Measurements from ENCODE around the gene GAPDH.

The GAPDH gene

DNA sequence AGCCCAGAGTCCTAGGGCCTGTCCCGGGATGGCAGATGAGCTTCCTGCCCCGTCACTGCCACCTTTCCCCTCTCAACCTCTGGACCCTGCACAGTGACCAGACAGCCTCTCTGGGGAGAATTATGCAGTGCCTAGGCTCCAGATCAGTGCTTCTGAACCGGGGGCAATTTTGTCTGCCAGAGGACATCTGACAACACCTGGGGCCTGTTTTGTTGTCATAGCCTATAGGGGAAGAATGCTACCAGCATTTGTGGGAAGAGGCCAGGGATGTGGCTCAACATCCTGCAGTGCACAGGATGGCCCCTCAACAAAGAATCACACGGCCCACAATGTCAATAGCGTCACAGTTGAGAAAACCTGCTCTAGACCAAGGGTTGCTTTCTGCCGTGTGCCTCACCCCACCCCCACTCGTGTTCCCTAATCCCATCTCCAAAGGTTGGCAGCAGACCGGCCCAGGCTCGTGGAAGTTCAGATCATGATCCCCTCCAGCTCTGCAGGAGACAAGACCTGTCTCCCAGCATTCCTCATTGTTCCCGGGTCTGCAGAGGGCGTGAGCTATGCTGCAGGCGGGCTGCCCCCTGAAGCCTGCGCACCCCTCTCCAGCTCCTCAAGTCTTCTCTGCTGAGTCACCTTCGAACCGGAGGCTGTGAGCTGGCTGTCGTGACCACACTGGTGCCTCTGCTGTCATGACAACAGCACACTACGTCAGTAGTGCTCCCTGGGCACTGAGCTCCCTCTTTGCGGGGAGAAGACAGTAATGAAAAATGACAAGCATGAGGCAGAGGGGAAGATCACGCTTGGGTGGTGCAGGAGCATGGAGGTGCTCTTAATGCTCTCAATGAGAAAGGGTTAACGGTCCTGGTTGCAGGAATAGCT, 2.0 kb upstream of the GAPDH start:
- TF ChIP-seq CTCF (IDR thresholded peaks at IDR 0.05; ENCODE audit: insufficient read depth, low read length, missing control alignments) = no peak
- ChIA-PET POLR2A (interaction anchor here (0.6 to 1.7 kb wide), 15 partner anchors 9 to 159 kb away, joined by 3 to 21 read pairs (median 4); partner anchors contain the start of genes MRPL51, NOP2 and VAMP1), CTCF (interaction anchor here (1.0 to 2.5 kb wide), 6 partner anchors 21 to 108 kb away, joined by 3 to 15 read pairs (median 3); partner anchors contain the start of gene CD27)
- peak overlapping the region; percentile 97 for H3K4me3 ChIP-seq (ENCODE audit: low read depth, low read length)
- peak; percentile 95 for DNase-seq (ENCODE audit: low read depth, low spot score)

- ChIA-PET POLR2A (interaction anchor here (0.7 to 1.7 kb wide), 13 partner anchors 8 to 109 kb away, joined by 3 to 21 read pairs (median 4); partner anchors contain the start of genes MRPL51, NOP2 and VAMP1), CTCF (interaction anchor here (1.0 to 2.5 kb wide), 5 partner anchors 20 to 108 kb away, joined by 3 to 15 read pairs (median 3); partner anchors contain the start of gene CD27)
- TF ChIP-seq CTCF (IDR thresholded peaks at IDR 0.05; ENCODE audit: insufficient read depth, low read length, missing control alignments) = no peak
- peak overlapping the region; percentile 97 for H3K4me3 ChIP-seq (ENCODE audit: low read depth, low read length)
- DNase-seq (ENCODE audit: low read depth, low spot score) = no peak
These were observed 1.2 kb upstream of the GAPDH start for GRCh38 chr12:6532927-6533652.

DNA sequence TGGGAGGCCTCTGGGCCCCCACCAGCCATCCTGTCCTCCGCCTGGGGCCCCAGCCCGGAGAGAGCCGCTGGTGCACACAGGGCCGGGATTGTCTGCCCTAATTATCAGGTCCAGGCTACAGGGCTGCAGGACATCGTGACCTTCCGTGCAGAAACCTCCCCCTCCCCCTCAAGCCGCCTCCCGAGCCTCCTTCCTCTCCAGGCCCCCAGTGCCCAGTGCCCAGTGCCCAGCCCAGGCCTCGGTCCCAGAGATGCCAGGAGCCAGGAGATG, 729 bp upstream of the GAPDH start:
- TF ChIP-seq CTCF (IDR thresholded peaks at IDR 0.05; ENCODE audit: insufficient read depth, low read length, missing control alignments) = no peak
- peak overlapping the region; percentile 97 for H3K4me3 ChIP-seq (ENCODE audit: low read depth, low read length)
- ChIA-PET CTCF (interaction anchor here (1.3 to 8.6 kb wide), 5 partner anchors 18 to 109 kb away, joined by 3 to 235 read pairs (median 4); partner anchors contain the start of genes CD27 and IFFO1), POLR2A (interaction anchor here (0.5 to 8.1 kb wide), 37 partner anchors 10 to 399 kb away, joined by 3 to 359 read pairs (median 4); partner anchors contain the start of genes COPS7A, IFFO1, MLF2 and MRPL51)
- DNase-seq (ENCODE audit: low read depth, low spot score) = no peak

DNA sequence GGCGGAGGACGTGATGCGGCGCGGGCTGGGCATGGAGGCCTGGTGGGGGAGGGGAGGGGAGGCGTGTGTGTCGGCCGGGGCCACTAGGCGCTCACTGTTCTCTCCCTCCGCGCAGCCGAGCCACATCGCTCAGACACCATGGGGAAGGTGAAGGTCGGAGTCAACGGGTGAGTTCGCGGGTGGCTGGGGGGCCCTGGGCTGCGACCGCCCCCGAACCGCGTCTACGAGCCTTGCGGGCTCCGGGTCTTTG, 303 bp downstream of the GAPDH start:
- no peak for TF ChIP-seq CTCF (IDR thresholded peaks at IDR 0.05; ENCODE audit: insufficient read depth, low read length, missing control alignments)
- H3K4me3 ChIP-seq (ENCODE audit: low read depth, low read length) = peak overlapping the region; percentile 97
- ChIA-PET POLR2A (interaction anchor here (0.6 to 8.1 kb wide), 20 partner anchors 15 to 219 kb away, joined by 3 to 359 read pairs (median 4); partner anchors contain the start of genes COPS7A, IFFO1, MLF2 and MRPL51), CTCF (interaction anchor here (0.9 to 8.6 kb wide), 3 partner anchors 17 to 40 kb away, joined by 3 to 235 read pairs (median 3); partner anchors contain the start of gene IFFO1)
- DNase-seq (ENCODE audit: low read depth, low spot score) = no peak

DNA sequence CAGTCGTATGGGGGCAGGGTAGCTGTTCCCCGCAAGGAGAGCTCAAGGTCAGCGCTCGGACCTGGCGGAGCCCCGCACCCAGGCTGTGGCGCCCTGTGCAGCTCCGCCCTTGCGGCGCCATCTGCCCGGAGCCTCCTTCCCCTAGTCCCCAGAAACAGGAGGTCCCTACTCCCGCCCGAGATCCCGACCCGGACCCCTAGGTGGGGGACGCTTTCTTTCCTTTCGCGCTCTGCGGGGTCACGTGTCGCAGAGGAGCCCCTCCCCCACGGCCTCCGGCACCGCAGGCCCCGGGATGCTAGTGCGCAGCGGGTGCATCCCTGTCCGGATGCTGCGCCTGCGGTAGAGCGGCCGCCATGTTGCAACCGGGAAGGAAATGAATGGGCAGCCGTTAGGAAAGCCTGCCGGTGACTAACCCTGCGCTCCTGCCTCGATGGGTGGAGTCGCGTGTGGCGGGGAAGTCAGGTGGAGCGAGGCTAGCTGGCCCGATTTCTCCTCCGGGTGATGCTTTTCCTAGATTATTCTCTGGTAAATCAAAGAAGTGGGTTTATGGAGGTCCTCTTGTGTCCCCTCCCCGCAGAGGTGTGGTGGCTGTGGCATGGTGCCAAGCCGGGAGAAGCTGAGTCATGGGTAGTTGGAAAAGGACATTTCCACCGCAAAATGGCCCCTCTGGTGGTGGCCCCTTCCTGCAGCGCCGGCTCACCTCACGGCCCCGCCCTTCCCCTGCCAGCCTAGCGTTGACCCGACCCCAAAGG, 804 bp downstream of the GAPDH start:
- CTCF ChIA-PET = interaction anchor here (0.8 to 8.6 kb wide), 6 partner anchors 17 to 111 kb away, joined by 3 to 235 read pairs (median 4); partner anchors contain the start of gene IFFO1
- TF ChIP-seq CTCF (IDR thresholded peaks at IDR 0.05; ENCODE audit: insufficient read depth, low read length, missing control alignments) = no peak
- DNase-seq (ENCODE audit: low read depth, low spot score) = no peak
- POLR2A ChIA-PET = interaction anchor here (0.6 to 8.1 kb wide), 18 partner anchors 9 to 309 kb away, joined by 3 to 359 read pairs (median 4); partner anchors contain the start of genes IFFO1, MRPL51, TAPBPL and VAMP1
- peak overlapping the region; percentile 97 for H3K4me3 ChIP-seq (ENCODE audit: low read depth, low read length)
